ENCODE results near the gene CFAP57.

Gene CFAP57

GRCh38 chr1:43144237-43144636, 27.9 kb upstream of the CFAP57 start:
- Histone ChIP-seq H4K8ac (ENCODE audit: low read length) (no peak overlapping the region), H2BK12ac (ENCODE audit: low read length in 2 of 2) (no peak overlapping the region), H4K91ac (ENCODE audit: low read length) (no peak overlapping the region), H3K9me3 (ENCODE audit: control insufficient read depth, low read length) (no peaks in the 10 kb centered on the region), H2AFZ (ENCODE audit: low read depth, low read length) (no peak overlapping the region), H2AK5ac (ENCODE audit: low read length, severe bottlenecking) (no peak overlapping the region), H3K9ac (ENCODE audit: low read length) (no peak overlapping the region), H2BK120ac (ENCODE audit: low read depth, low read length) (no peak overlapping the region), H3K4ac (ENCODE audit: low read depth in 1 of 2, low read length in 2 of 2) (no peak overlapping the region), H3K14ac (ENCODE audit: low read length in 2 of 2) (no peak overlapping the region), H2BK15ac (ENCODE audit: low read depth, poor library complexity, severe bottlenecking) (no peak overlapping the region), H3K27me3 (ENCODE audit: control insufficient read depth in 1 of 2, insufficient read depth in 1 of 2, low read length in 2 of 2) (peaks cover 27 to 49% of the 10 kb centered on the region in 2 experiments), H3K23ac (ENCODE audit: low read length in 2 of 2) (no peak overlapping the region), H3K36me3 (ENCODE audit: control insufficient read depth in 1 of 2, insufficient read depth in 2 of 2, low read depth in 1 of 2, low read length in 2 of 2) (no peaks in the 10 kb centered on the region), H3K4me3 (ENCODE audit: insufficient read depth in 1 of 2, low read depth in 1 of 2, low read length in 2 of 2) (no peak overlapping the region), H3K18ac (ENCODE audit: low read depth in 1 of 2, low read length in 2 of 2) (no peak overlapping the region), H3K4me2 (ENCODE audit: low read length, poor library complexity, severe bottlenecking) (no peak overlapping the region), H3K4me1 (ENCODE audit: control insufficient read depth, insufficient read depth, low read depth, low read length) (peaks cover 9% of the 10 kb centered on the region), H2BK5ac (ENCODE audit: low read depth, low read length, poor library complexity, severe bottlenecking) (no peak overlapping the region), H3K27ac (ENCODE audit: low read length, poor library complexity, severe bottlenecking) (no peak overlapping the region), H3K79me1 (replicated peaks; ENCODE audit: low read length, poor library complexity, severe bottlenecking) (no peaks in the 10 kb centered on the region)
- peak; percentile 29 for DNase-seq

GRCh38 chr1:43147625-43148327, 24.4 kb upstream of the CFAP57 start:
- H4K8ac ChIP-seq (ENCODE audit: low read length) = no peak overlapping the region
- H3K27ac ChIP-seq (ENCODE audit: low read length, poor library complexity, severe bottlenecking) = no peak overlapping the region
- H2AK5ac ChIP-seq (ENCODE audit: low read length, severe bottlenecking) = no peak overlapping the region
- peak overlapping the region; percentile 58 to 86 for H3K4me3 ChIP-seq (ENCODE audit: insufficient read depth in 1 of 2, low read depth in 1 of 2, low read length in 2 of 2)
- H3K4me1 ChIP-seq (ENCODE audit: control insufficient read depth, insufficient read depth, low read depth, low read length) = peaks cover 11% of the 10 kb centered on the region
- no peak overlapping the region for H3K18ac ChIP-seq (ENCODE audit: low read depth in 1 of 2, low read length in 2 of 2)
- H3K9me3 ChIP-seq (ENCODE audit: control insufficient read depth, low read length) = no peaks in the 10 kb centered on the region
- H3K23ac ChIP-seq (ENCODE audit: low read length in 2 of 2) = no peak overlapping the region
- H3K27me3 ChIP-seq (ENCODE audit: control insufficient read depth in 1 of 2, insufficient read depth in 1 of 2, low read length in 2 of 2) = peaks cover 30 to 64% of the 10 kb centered on the region in 2 experiments
- H3K4ac ChIP-seq (ENCODE audit: low read depth in 1 of 2, low read length in 2 of 2) = no peak overlapping the region
- H2BK5ac ChIP-seq (ENCODE audit: low read depth, low read length, poor library complexity, severe bottlenecking) = no peak overlapping the region
- no peaks in the 10 kb centered on the region for H3K79me1 ChIP-seq (replicated peaks; ENCODE audit: low read length, poor library complexity, severe bottlenecking)
- no peak overlapping the region for H4K91ac ChIP-seq (ENCODE audit: low read length)
- H3K36me3 ChIP-seq (ENCODE audit: control insufficient read depth in 1 of 2, insufficient read depth in 2 of 2, low read depth in 1 of 2, low read length in 2 of 2) = no peaks in the 10 kb centered on the region
- 10% methylated on average over 34 of the region's 47 CpGs for WGBS
- no peak overlapping the region for H2BK120ac ChIP-seq (ENCODE audit: low read depth, low read length)
- no peak overlapping the region for H2BK12ac ChIP-seq (ENCODE audit: low read length in 2 of 2)
- peak; percentile 73 for DNase-seq
- H3K4me2 ChIP-seq (ENCODE audit: low read length, poor library complexity, severe bottlenecking) = peak overlapping the region; percentile 86
- H3K14ac ChIP-seq (ENCODE audit: low read length in 2 of 2) = peak overlapping the region in 1 of 2 experiments; percentile 18
- peak overlapping the region; percentile 79 for H2AFZ ChIP-seq (ENCODE audit: low read depth, low read length)
- peak overlapping the region; percentile 33 for H2BK15ac ChIP-seq (ENCODE audit: low read depth, poor library complexity, severe bottlenecking)
- peak overlapping the region; percentile 75 for H3K9ac ChIP-seq (ENCODE audit: low read length)

DNA sequence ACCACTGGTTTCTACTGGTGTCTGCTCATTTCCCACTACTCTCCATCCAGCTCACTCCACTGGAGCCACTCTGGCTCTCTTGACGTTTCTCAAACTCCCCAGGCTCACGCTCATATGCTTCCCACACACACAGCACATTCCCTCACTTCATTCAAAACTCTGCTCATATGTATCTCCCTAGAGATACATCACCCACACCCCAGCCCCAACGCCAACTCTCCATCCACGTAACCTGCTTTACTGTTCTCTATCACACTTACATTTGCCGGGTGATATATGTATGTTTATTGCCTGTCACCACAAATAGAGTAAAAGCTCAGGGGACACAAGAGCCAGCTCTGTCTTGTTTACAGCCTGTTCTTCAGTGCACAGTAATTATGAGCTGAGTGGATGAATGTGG, 22.2 kb upstream of the CFAP57 start:
- H2AK5ac ChIP-seq (ENCODE audit: low read length, severe bottlenecking) = no peak overlapping the region
- no peak overlapping the region for H2BK5ac ChIP-seq (ENCODE audit: low read depth, low read length, poor library complexity, severe bottlenecking)
- no peak overlapping the region for H2BK15ac ChIP-seq (ENCODE audit: low read depth, poor library complexity, severe bottlenecking)
- 61% methylated on average over 5 of the region's 5 CpGs for WGBS
- H3K4me2 ChIP-seq (ENCODE audit: low read length, poor library complexity, severe bottlenecking) = no peak overlapping the region
- H3K14ac ChIP-seq (ENCODE audit: low read length in 2 of 2) = no peak overlapping the region
- H2BK120ac ChIP-seq (ENCODE audit: low read depth, low read length) = no peak overlapping the region
- H3K23ac ChIP-seq (ENCODE audit: low read length in 2 of 2) = no peak overlapping the region
- H3K9me3 ChIP-seq (ENCODE audit: control insufficient read depth, low read length) = no peaks in the 10 kb centered on the region
- no peaks in the 10 kb centered on the region for H3K79me1 ChIP-seq (replicated peaks; ENCODE audit: low read length, poor library complexity, severe bottlenecking)
- H3K9ac ChIP-seq (ENCODE audit: low read length) = no peak overlapping the region
- H2BK12ac ChIP-seq (ENCODE audit: low read length in 2 of 2) = no peak overlapping the region
- no peaks in the 10 kb centered on the region for H3K36me3 ChIP-seq (ENCODE audit: control insufficient read depth in 1 of 2, insufficient read depth in 2 of 2, low read depth in 1 of 2, low read length in 2 of 2)
- no peak overlapping the region for H3K18ac ChIP-seq (ENCODE audit: low read depth in 1 of 2, low read length in 2 of 2)
- H2AFZ ChIP-seq (ENCODE audit: low read depth, low read length) = no peak overlapping the region
- DNase-seq = no peak
- H3K4ac ChIP-seq (ENCODE audit: low read depth in 1 of 2, low read length in 2 of 2) = no peak overlapping the region
- H4K91ac ChIP-seq (ENCODE audit: low read length) = no peak overlapping the region
- no peak overlapping the region for H4K8ac ChIP-seq (ENCODE audit: low read length)
- peaks cover 11% of the 10 kb centered on the region for H3K4me1 ChIP-seq (ENCODE audit: control insufficient read depth, insufficient read depth, low read depth, low read length)
- H3K27me3 ChIP-seq (ENCODE audit: control insufficient read depth in 1 of 2, insufficient read depth in 1 of 2, low read length in 2 of 2) = peaks cover 16 to 47% of the 10 kb centered on the region in 2 experiments
- H3K27ac ChIP-seq (ENCODE audit: low read length, poor library complexity, severe bottlenecking) = no peak overlapping the region
- no peak overlapping the region for H3K4me3 ChIP-seq (ENCODE audit: insufficient read depth in 1 of 2, low read depth in 1 of 2, low read length in 2 of 2)

GRCh38 chr1:43152866-43153265, 19.3 kb upstream of the CFAP57 start:
- no peak overlapping the region for H2BK5ac ChIP-seq (ENCODE audit: low read depth, low read length, poor library complexity, severe bottlenecking)
- no peaks in the 10 kb centered on the region for H3K36me3 ChIP-seq (ENCODE audit: control insufficient read depth in 1 of 2, insufficient read depth in 2 of 2, low read depth in 1 of 2, low read length in 2 of 2)
- peaks cover 20 to 50% of the 10 kb centered on the region in 2 experiments for H3K27me3 ChIP-seq (ENCODE audit: control insufficient read depth in 1 of 2, insufficient read depth in 1 of 2, low read length in 2 of 2)
- H4K91ac ChIP-seq (ENCODE audit: low read length) = no peak overlapping the region
- WGBS = 85% methylated on average over 4 of the region's 4 CpGs
- no peak overlapping the region for H3K4me3 ChIP-seq (ENCODE audit: insufficient read depth in 1 of 2, low read depth in 1 of 2, low read length in 2 of 2)
- peak overlapping the region in 1 of 2 experiments; percentile 30 for H3K18ac ChIP-seq (ENCODE audit: low read depth in 1 of 2, low read length in 2 of 2)
- no peak overlapping the region for H2BK12ac ChIP-seq (ENCODE audit: low read length in 2 of 2)
- no peak overlapping the region for H2BK15ac ChIP-seq (ENCODE audit: low read depth, poor library complexity, severe bottlenecking)
- peak overlapping the region; percentile 21 for H2AFZ ChIP-seq (ENCODE audit: low read depth, low read length)
- H2AK5ac ChIP-seq (ENCODE audit: low read length, severe bottlenecking) = no peak overlapping the region
- H3K14ac ChIP-seq (ENCODE audit: low read length in 2 of 2) = no peak overlapping the region
- no peak overlapping the region for H3K27ac ChIP-seq (ENCODE audit: low read length, poor library complexity, severe bottlenecking)
- H3K9me3 ChIP-seq (ENCODE audit: control insufficient read depth, low read length) = no peaks in the 10 kb centered on the region
- no peak overlapping the region for H3K9ac ChIP-seq (ENCODE audit: low read length)
- H3K4me2 ChIP-seq (ENCODE audit: low read length, poor library complexity, severe bottlenecking) = no peak overlapping the region
- H3K4me1 ChIP-seq (ENCODE audit: control insufficient read depth, insufficient read depth, low read depth, low read length) = peaks cover 7% of the 10 kb centered on the region
- H4K8ac ChIP-seq (ENCODE audit: low read length) = no peak overlapping the region
- H3K79me1 ChIP-seq (replicated peaks; ENCODE audit: low read length, poor library complexity, severe bottlenecking) = no peaks in the 10 kb centered on the region
- no peak for DNase-seq
- H3K23ac ChIP-seq (ENCODE audit: low read length in 2 of 2) = no peak overlapping the region
- no peak overlapping the region for H2BK120ac ChIP-seq (ENCODE audit: low read depth, low read length)
- H3K4ac ChIP-seq (ENCODE audit: low read depth in 1 of 2, low read length in 2 of 2) = no peak overlapping the region
